Lower lobe of right lung (tissue), 2 donors: ENCODE results near the gene MEF2A. TPM values are rescaled to one million over a fixed set of nuclear protein-coding genes. Genes with fewer than 3 reads are reported as not detected.

Experiments
- ATAC-seq, 2 donors: fragments of 200-7000 bp; cut with Tn5 transposase; one replicate each; pipeline ENCODE4 v1.9.1; 2020 to 2022; ENCODE audit warnings: mild to moderate bottlenecking in 2 of 2, moderate library complexity in 2 of 2
- DNase-seq: peaks from one replicate; pipeline ENCODE4 v3.0.0-alpha.2; 2020
- H3K27ac ChIP-seq: fragments of 200-600 bp; one replicate; pipeline ENCODE4 v1.8.0; 2022
- H3K27me3 ChIP-seq: fragments of 200-600 bp; one replicate; pipeline ENCODE4 v1.8.0; 2022; ENCODE audit warnings: low read depth
- H3K36me3 ChIP-seq: fragments of 200-600 bp; one replicate; pipeline ENCODE4 v1.8.0; 2022; ENCODE audit warnings: mild to moderate bottlenecking
- H3K4me1 ChIP-seq: fragments of 200-600 bp; one replicate; pipeline ENCODE4 v1.8.0; 2022
- H3K4me3 ChIP-seq: fragments of 200-600 bp; one replicate; pipeline ENCODE4 v1.8.0; 2022; ENCODE audit warnings: mild to moderate bottlenecking
- H3K9me3 ChIP-seq: fragments of 200-600 bp; one replicate; pipeline ENCODE4 v1.8.0; 2022
- CTCF ChIP-seq: fragments of 200-600 bp; IDR thresholded peaks from one replicate; pipeline ENCODE4 v1.8.0; 2022; ENCODE audit warnings: antibody characterized with exemption, mild to moderate bottlenecking
- intact Hi-C: fragments of 100-400 bp; cut with DNase I; formaldehyde crosslinking; loops from one replicate; pipeline ENCODE4 v1.11.0; 2022
- total RNA-seq: library from RNA; stranded (reverse); fragmentation: NEBNext Ultra II Directional; extraction: Animal tissue kit (Norgen Biotek cat#: 25700); gene quantifications from one replicate; pipeline ENCODE4 v1.2.1, GENCODE V29; 2021
- donor health status: DM: no; HTN: yes; CAD: no; lungs with severe emphysema.

The MEF2A gene
- total RNA-seq, 1 donor from 2014 or later = 80.1 TPM

- no peak for TF ChIP-seq CTCF
- peaks cover 60% of the 10 kb centered on the region for H3K4me1 ChIP-seq
- peak overlapping the region; percentile 78 for H3K27ac ChIP-seq
Observed at GRCh38 chr15:99615460-99615859, 49.7 kb downstream of the MEF2A start.

DNA sequence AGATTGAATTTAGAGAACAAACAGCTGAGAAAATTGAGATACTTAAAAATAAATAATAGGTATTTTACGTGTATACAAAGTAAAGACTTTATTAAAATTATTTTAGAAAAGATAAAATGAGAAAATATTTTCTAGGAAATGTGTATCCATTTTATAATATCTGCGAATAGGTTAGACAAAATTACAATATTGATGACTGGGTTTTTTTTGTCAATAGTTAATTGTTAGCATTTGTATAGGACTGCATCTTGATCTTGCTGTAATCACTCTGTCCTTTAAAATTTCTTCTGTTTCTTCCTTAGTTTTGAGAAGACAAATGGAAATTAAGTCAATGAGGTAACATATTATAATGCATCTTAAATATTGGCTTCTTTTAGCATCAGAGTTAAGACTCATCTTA is 50.3 kb downstream of the MEF2A start:
- ATAC-seq = no peak
- Histone ChIP-seq H3K36me3 (no peaks in the 10 kb centered on the region), H3K27me3 (no peaks in the 10 kb centered on the region), H3K4me1 (peaks cover 62% of the 10 kb centered on the region), H3K4me3 (no peak overlapping the region), H3K9me3 (no peaks in the 10 kb centered on the region), H3K27ac (no peak overlapping the region)
- intact Hi-C loops = no loop called here
- TF ChIP-seq CTCF = no peak
- no peak for DNase-seq

More at GRCh38 chr15:99615460-99615859, 49.7 kb downstream of the MEF2A start:
- intact Hi-C loops = no loop called here
- Histone ChIP-seq H3K36me3 (no peaks in the 10 kb centered on the region), H3K27me3 (no peaks in the 10 kb centered on the region), H3K4me3 (no peak overlapping the region), H3K9me3 (no peaks in the 10 kb centered on the region)
- no peak for ATAC-seq
- DNase-seq = no peak

GRCh38 chr15:99616773-99617342 is 51.1 kb downstream of the MEF2A start:
- H3K4me3 ChIP-seq = no peak overlapping the region
- H3K36me3 ChIP-seq = no peaks in the 10 kb centered on the region
- no peaks in the 10 kb centered on the region for H3K9me3 ChIP-seq
- no peaks in the 10 kb centered on the region for H3K27me3 ChIP-seq
- peaks cover 62% of the 10 kb centered on the region for H3K4me1 ChIP-seq
- ATAC-seq (no peak), DNase-seq (no peak)
- intact Hi-C loops = no loop called here
- no peak overlapping the region for H3K27ac ChIP-seq
- TF ChIP-seq CTCF = no peak

DNA sequence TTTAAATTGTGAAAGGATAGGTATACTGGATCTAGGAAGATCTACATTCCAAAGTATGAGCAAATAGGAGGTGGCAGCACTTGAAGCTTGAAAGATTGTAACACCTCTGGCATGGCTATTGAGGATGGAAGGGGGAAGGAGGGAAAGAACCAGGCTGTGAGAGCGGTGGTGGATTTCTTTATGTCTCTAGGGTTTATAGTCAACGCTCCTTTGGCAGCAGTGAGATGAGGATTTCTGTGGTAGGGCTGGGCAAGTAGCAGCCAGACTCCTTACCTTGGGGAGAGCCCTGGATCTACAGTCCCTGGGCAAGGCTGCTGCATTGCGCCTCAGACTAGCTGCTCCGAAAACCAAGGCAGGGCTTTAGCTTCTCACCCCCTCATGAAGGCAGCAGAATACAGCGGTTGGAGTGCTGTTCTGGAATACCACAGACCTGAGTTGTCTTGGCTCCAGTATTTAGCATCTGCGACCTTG is 53.2 kb downstream of the MEF2A start:
- H3K27ac ChIP-seq = peak overlapping the region; percentile 56
- ATAC-seq = peak; percentile 71 to 80
- H3K9me3 ChIP-seq = no peaks in the 10 kb centered on the region
- no peak overlapping the region for H3K4me3 ChIP-seq
- TF ChIP-seq CTCF = no peak
- no peaks in the 10 kb centered on the region for H3K27me3 ChIP-seq
- H3K36me3 ChIP-seq = no peaks in the 10 kb centered on the region
- H3K4me1 ChIP-seq = peaks cover 47% of the 10 kb centered on the region
- intact Hi-C loops = no loop called here
- DNase-seq = no peak

DNA sequence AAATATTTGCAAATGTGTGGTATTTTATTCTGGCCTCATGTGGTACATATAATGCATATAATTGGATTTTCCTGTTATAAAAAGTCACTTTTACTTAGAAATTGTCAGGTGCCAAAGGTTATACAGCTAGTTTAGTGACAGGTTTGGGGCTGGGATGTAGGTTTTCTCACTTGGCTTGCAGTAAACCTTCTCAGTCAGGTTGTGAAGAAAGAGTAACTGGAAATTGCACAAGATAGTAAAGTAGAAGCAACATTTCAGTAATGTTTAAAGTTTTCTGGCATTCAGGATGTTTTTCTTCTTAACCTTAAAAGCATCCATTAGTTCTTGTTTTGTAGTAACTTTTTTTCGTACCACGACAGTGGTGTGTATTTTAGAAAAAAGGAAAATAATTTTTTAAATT is 53.9 kb downstream of the MEF2A start:
- H3K4me3 ChIP-seq = no peak overlapping the region
- peak overlapping the region; percentile 56 for H3K27ac ChIP-seq
- H3K27me3 ChIP-seq = no peaks in the 10 kb centered on the region
- H3K4me1 ChIP-seq = peaks cover 39% of the 10 kb centered on the region
- intact Hi-C loops = no loop called here
- ATAC-seq (peak in 1 of 2 donors; percentile 35), DNase-seq (no peak)
- H3K36me3 ChIP-seq = no peaks in the 10 kb centered on the region
- no peaks in the 10 kb centered on the region for H3K9me3 ChIP-seq
- no peak for TF ChIP-seq CTCF
